NCI-H82 (cell line): ENCODE results near the gene CA4.
A peak's percentile ranks its signal among the peaks of the same experiment; 100 is the strongest.

Experiments used
- DNase-seq: peaks from one replicate; lab custom pipeline; 2025; lab: John Stamatoyannopoulos, UW

CA4 gene

DNA sequence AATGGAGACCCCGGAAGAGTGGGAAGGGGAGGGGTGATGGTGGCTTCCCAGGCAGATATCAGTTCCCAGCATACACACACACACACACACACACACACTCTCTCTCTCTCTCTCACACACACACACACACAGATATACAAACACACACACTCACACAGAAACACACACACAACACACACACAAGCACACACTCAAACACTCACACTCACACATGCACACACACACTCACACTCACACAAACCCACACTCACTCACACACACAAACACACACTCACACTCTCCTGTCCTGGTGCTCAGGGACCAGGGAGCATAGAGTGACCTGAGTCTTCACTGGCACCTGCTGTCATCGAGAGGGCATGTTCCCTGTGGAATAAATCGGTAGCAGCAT is 5.6 kb downstream of the CA4 start:
- no peak for DNase-seq

DNA sequence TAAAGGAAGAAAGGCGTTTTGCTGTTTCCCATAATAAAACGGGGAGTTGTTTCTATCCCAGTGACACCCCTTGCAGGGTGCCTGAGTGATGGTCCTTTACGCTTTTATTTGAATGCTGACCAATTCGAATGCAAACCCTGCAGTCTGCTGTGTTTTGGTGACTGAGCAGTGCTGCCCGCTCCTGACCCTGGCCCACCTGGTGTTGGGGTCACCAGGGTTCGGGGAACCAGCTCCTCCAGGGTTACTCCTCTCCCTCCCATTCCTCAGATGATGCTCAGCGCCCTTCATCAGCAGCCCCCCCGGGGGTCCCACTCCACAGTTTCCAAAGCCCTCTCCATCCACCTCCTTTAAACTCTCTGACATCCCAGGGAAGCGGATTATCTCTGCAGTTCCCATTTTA is 6.0 kb downstream of the CA4 start:
- DNase-seq: no peak

DNA sequence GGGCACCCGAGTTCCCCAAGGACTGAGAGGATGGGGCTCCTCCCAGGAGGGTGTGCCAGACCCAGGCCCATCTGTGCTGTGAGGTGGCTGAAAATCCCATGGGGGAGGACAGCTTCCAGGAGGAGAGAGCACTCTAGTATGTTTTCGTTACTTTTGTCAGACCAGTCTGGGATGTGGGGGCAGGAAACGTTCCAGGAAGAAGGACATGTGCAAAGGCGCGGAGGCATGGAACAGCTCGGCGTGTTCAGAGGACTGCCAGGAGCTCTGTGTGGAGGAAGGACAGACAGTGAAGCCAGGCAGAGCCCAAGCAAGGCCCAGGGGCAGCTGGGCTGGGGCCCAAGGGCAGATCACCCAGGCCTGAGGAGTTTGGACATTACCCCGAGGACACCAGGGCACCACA is 7.0 kb downstream of the CA4 start:
- no peak for DNase-seq

GRCh38 chr17:60157487-60158040 is 7.8 kb downstream of the CA4 start:
- DNase-seq: no peak

DNA sequence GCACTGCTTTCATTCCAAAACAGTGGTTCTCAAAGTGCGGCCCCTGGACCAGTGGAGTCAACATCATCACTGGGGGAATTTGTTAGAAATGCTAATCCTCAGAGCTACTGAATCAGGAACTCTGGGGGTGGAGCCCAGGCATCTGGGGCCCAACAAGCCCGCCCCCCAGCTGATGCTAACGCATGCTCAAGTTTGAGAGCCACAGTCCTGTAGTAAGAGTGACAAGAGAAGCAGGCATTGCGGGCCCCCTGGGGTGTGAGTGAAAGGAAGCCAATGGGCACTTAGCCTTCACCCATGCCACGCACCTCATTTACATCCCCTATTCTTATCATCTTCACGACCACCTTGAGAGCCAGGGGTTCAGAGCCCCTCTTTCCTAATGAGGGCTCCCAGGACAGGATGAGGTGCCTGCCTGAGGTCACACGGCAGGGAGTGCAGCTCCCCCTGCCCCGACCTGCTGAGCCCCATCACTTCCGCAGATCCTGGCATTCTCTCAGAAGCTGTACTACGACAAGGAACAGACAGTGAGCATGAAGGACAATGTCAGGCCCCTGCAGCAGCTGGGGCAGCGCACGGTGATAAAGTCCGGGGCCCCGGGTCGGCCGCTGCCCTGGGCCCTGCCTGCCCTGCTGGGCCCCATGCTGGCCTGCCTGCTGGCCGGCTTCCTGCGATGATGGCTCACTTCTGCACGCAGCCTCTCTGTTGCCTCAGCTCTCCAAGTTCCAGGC is 9.1 kb downstream of the CA4 start:
- DNase-seq: no peak

DNA sequence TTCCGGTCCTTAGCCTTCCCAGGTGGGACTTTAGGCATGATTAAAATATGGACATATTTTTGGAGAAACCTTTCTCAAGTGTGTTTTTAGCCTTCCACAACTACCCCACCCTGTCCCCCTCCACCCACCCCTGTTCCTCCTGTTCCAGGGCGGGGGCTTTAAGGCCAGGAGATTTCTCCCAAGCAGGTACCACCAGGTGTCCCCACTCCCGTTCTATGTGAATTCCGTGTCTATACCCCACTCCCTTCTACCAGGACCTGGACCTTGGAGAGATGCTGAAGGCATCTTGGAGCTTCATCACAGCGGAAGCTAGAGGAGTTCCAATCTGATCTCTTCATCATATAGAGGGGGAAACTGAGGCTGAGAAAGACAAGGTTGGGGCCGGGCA is 9.7 kb downstream of the CA4 start:
- DNase-seq: no peak

- DNase-seq: peak; percentile 29
Observed at GRCh38 chr17:60160829-60161501, 11.2 kb downstream of the CA4 start.

GRCh38 chr17:60161598-60162330 is 12.0 kb downstream of the CA4 start:
- no peak for DNase-seq

DNA sequence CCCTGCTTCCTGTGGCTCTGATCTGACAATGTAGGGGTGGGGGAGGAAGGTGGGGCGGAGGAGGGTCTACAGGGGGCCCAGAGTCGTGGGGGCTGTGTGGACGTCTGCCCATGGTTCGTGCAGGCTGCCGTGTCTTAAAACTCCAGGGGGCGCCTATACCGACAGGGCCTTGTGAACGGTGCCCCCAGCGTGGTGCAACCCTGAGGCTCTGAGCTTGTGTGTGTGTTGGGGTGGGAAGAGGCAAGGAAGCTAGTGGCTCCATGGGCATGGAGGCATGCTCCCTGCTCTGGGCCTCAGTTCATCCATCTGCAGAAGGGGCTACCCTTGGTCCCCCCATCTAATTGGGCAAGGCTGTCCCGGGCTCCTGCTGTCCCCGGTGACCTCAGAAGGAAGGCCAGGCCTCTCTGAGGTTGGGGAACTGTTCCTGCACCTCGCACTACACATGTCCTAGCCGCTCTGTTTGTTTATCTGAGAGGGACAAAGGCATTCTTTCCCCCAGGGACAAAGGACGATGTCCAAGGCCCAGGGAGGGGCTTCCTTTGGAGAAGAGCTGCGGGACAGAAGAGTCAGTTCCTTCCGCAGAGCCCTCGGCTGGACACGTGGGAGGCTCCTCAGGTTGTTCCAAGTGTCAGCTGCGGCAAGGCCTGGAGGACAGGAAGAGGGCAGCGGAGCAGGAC is 13.5 kb downstream of the CA4 start:
- peak; percentile 67 for DNase-seq

DNA sequence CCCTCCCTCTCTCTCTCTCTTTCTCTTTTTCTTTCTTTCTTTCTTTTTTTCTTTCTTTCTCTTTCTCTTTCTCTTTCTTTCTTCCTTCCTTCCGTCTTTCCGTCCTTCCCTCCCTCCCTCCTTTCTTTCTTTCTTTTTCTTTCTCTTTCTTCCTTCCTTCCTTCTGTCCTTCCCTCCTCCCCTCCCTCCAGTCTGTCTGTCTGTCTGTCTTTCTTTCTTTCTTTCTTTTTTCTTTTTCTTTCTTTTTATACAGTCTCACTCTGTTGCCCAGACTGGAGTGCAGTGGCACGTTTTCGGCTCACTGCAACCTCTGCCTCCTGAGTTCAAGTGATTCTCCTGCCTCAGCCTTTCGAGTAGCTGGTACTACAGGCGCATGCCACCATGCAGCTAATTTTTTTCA is 14.4 kb downstream of the CA4 start:
- DNase-seq: no peak

- DNase-seq: no peak
Observed at GRCh38 chr17:60164697-60165096, 14.9 kb downstream of the CA4 start.

DNA sequence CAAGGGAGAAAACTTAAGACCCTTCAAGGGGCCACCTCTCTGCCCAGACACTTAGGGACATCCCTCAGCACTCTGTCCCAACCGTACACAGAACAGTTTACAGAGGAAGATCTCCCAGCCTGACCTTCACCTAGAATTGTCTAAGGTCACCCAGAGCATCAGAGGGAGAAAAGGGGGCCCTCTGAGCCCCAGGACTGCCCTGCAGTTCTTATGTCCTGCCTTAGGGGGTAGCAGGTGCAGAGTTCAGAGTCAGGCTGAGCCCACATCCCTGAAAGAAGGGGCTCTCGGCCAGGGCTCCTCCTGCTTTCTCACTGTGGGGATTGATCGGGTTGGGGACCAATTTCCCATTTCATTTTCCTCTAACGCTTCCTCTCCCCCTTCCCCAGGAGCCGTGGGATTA is 15.4 kb downstream of the CA4 start:
- no peak for DNase-seq

- peak; percentile 34 for DNase-seq
Observed at GRCh38 chr17:60165971-60166370, 16.2 kb downstream of the CA4 start.

DNA sequence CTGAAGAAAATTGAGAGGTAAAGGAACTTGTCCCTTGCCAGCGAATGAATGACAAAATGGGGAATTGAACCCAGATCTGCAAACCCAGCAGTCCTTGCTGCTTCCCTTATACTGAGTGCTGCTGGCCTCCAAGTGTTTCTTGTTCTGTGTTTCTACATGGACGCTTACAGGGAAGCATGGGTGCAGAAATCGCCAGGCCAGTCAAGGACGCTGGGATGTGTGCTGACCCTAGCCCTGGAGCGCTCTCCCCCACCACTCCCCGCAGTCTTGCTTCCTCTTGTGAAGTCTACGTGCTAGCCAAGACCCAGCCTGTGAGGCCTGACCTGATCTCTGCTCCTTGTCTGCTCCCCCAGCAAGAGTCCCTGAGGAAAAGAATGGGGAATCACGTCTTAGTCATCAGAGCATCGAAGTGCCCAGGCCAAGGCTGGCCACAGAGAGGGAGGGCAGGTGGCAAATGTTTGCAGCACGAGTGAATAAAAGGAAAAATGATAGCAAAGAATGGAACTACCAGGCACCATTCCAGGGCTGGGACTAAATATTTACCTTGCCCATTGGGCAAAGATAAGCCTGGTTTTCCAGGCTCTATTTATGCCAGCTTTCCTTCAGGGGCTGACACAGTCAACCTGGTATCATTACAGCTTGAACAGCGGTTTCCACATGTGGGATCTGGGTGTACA is 17.4 kb downstream of the CA4 start:
- no peak for DNase-seq

- DNase-seq: no peak
Observed at GRCh38 chr17:60168654-60169053, 18.9 kb downstream of the CA4 start.

- DNase-seq: peak; percentile 67
Observed at GRCh38 chr17:60169921-60170817, 20.4 kb downstream of the CA4 start.

GRCh38 chr17:60170835-60171752 is 21.3 kb downstream of the CA4 start:
- DNase-seq: no peak

DNA sequence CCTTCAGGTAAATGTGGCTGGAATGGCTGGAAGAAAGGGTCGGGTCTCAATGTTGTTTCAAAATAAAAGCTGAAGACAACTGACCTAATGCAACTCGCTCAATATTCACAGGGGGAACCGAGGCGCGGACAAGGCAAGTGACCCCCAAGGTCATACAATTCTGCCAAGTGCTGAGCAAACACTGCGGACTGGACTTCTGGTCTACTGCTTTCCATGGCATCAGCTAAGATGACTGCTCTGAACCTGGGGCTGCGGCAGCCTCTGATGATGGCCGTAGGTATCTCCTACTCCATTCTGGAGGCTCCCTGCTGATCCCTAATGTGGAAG is 21.9 kb downstream of the CA4 start:
- no peak for DNase-seq

DNA sequence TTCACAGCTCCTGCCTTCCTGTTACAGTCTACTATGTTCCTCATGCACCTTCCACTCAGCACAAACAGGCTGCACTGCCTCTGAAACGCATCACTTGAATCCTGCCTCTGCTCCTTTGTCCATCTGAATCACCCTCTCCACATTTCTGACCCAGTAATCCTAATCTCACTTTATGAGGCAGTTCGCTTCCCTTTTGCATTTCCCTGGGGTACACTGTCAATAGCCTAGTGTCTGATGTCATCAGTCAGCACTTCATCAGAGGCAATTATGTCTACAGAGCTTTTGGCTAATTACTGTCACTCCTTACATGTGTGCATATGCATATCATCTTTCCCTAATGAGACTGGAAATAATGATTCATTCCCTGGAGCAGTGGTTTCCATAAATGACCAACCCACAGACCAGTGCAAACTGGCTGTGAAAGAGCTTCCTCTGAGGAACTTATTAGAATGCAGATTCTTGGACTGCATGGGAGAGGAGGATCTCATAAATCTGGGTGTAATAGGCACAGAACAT is 23.6 kb downstream of the CA4 start:
- no peak for DNase-seq

DNA sequence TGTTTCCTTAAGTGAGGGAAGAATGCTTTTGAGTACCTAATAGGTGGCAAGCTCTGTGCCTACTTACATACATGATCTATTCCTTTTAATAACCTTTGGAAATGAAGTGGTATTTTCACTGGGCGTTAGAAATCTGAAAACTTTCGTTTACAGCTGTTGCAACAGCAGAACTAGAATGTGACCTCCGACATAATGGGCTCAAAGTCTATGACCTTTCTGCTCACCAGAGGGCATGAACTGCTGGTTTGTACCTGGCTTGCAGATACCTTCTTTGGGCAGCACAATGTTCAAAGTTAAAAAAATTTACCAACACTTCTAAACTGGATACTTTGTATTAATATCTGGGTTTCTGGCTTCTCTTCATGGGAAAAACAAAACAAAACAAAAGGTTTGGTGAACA is 24.3 kb downstream of the CA4 start:
- no peak for DNase-seq
